PC-3 (cell line): Measurements from ENCODE around the gene TMEM218.

ENCODE experiments used
- EZH2 ChIP-seq: fragments of 300-600 bp; sonication (generic); IDR thresholded peaks from one replicate; pipeline ENCODE4 v1.6.1; 2017; ENCODE audit warnings: antibody characterized with exemption, mild to moderate bottlenecking, low read length; ENCODE audit not compliant: unreplicated experiment
- EZH2phosphoT487 ChIP-seq: fragments of 300-600 bp; sonication (generic); IDR thresholded peaks from 2 replicates; pipeline ENCODE4 v1.6.1; 2018; ENCODE audit warnings: mild to moderate bottlenecking, antibody characterized with exemption, low read length, borderline replicate concordance
- TF ChIP-seq, protein P1 (sequence below): fragments of 300-600 bp; sonication (generic); conservative IDR thresholded peaks from 2 replicates; pipeline ENCODE4 v1.5.1; 2017; ENCODE audit warnings: antibody characterized with exemption, low read depth, mild to moderate bottlenecking, low read length

DNA sequence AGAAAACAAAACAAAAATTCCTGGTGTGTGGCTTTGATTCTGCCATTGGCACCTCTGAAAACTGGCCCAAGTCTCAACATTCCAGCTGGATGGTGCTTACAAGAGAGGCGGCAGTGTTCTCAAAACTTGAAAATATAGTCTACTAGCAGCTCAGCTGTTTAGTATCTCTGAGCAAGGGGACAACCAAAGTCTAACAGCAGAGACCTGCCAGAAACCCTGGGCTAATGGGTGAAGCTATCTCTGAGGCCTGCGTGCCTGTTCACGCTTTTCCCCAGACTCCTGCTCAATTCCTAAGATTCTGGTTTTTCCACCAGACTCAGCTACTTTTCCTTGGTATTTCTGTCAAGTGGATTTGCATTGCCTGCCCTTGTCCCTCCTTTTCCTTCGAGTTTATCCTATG is 17.9 kb downstream of the TMEM218 start:
- TF ChIP-seq, protein P1, sequence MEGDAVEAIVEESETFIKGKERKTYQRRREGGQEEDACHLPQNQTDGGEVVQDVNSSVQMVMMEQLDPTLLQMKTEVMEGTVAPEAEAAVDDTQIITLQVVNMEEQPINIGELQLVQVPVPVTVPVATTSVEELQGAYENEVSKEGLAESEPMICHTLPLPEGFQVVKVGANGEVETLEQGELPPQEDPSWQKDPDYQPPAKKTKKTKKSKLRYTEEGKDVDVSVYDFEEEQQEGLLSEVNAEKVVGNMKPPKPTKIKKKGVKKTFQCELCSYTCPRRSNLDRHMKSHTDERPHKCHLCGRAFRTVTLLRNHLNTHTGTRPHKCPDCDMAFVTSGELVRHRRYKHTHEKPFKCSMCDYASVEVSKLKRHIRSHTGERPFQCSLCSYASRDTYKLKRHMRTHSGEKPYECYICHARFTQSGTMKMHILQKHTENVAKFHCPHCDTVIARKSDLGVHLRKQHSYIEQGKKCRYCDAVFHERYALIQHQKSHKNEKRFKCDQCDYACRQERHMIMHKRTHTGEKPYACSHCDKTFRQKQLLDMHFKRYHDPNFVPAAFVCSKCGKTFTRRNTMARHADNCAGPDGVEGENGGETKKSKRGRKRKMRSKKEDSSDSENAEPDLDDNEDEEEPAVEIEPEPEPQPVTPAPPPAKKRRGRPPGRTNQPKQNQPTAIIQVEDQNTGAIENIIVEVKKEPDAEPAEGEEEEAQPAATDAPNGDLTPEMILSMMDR = no peak
- TF ChIP-seq EZH2 (no peak), EZH2phosphoT487 (no peak)
